ENCODE results near the gene ERBB4. TPM values are rescaled to one million over a fixed set of nuclear protein-coding genes. Genes with fewer than 3 reads are reported as not detected.

Gene ERBB4
- total RNA-seq, 1 donor from 2014 or later: 1.2 TPM

- H3K36me3 ChIP-seq (ENCODE audit: insufficient read depth, low read length): no peaks in the 10 kb centered on the region
- Mint-ChIP-seq H3K4me3 (ENCODE audit: unreplicated experiment) (no peak overlapping the region), H3K4me1 (ENCODE audit: low read depth, unreplicated experiment) (no peaks in the 10 kb centered on the region), H3K27me3 (ENCODE audit: low read depth, unreplicated experiment) (no peaks in the 10 kb centered on the region), H3K9me3 (ENCODE audit: unreplicated experiment) (no peaks in the 10 kb centered on the region), H3K36me3 (ENCODE audit: low read depth, unreplicated experiment) (no peaks in the 10 kb centered on the region), H3K27ac (ENCODE audit: unreplicated experiment) (no peak overlapping the region)
- no peak overlapping the region for H3K27ac ChIP-seq (ENCODE audit: low read depth, low read length)
- DNase-seq (ENCODE audit: low read depth) (no peak), FAIRE-seq (no peak)
- H3K9ac ChIP-seq (ENCODE audit: low read length): no peak overlapping the region
- H3K4me2 ChIP-seq (ENCODE audit: low read length): no peak overlapping the region
- H3K9me3 ChIP-seq (ENCODE audit: insufficient read depth, low read depth, low read length): no peaks in the 10 kb centered on the region
- H3K79me2 ChIP-seq (ENCODE audit: insufficient read depth, low read length): no peaks in the 10 kb centered on the region
- H3K27me3 ChIP-seq (ENCODE audit: insufficient read depth, low read length): no peaks in the 10 kb centered on the region
- no peak overlapping the region for H3K4me3 ChIP-seq (ENCODE audit: insufficient read depth, low read depth, low read length)
- H2AFZ ChIP-seq (ENCODE audit: low read depth, low read length): no peak overlapping the region
- TF ChIP-seq EZH2 (IDR thresholded peaks at IDR 0.05; ENCODE audit: insufficient read depth, low read length): no peak
- no peak for TF ChIP-seq CTCF (IDR thresholded peaks at IDR 0.05; ENCODE audit: insufficient read depth, low read depth, low read length)
- H3K4me1 ChIP-seq (ENCODE audit: insufficient read depth, low read length): no peaks in the 10 kb centered on the region
- no peaks in the 10 kb centered on the region for H4K20me1 ChIP-seq (ENCODE audit: insufficient read depth, low read length)
Observed at GRCh38 chr2:212528106-212528856, 10.3 kb downstream of the ERBB4 start.

- Histone ChIP-seq H3K27ac (ENCODE audit: low read depth, low read length) (no peak overlapping the region), H3K4me3 (ENCODE audit: insufficient read depth, low read depth, low read length) (no peak overlapping the region), H3K36me3 (ENCODE audit: insufficient read depth, low read length) (no peaks in the 10 kb centered on the region), H3K4me1 (ENCODE audit: insufficient read depth, low read length) (no peaks in the 10 kb centered on the region), H3K79me2 (ENCODE audit: insufficient read depth, low read length) (no peaks in the 10 kb centered on the region), H3K27me3 (ENCODE audit: insufficient read depth, low read length) (no peaks in the 10 kb centered on the region), H3K9ac (ENCODE audit: low read length) (no peak overlapping the region), H3K4me2 (ENCODE audit: low read length) (no peak overlapping the region), H4K20me1 (ENCODE audit: insufficient read depth, low read length) (no peaks in the 10 kb centered on the region), H2AFZ (ENCODE audit: low read depth, low read length) (no peak overlapping the region), H3K9me3 (ENCODE audit: insufficient read depth, low read depth, low read length) (no peaks in the 10 kb centered on the region)
- no peaks in the 10 kb centered on the region for H3K27me3 Mint-ChIP-seq (ENCODE audit: low read depth, unreplicated experiment)
- no peaks in the 10 kb centered on the region for H3K9me3 Mint-ChIP-seq (ENCODE audit: unreplicated experiment)
- FAIRE-seq (no peak), DNase-seq (ENCODE audit: low read depth) (no peak)
- H3K27ac Mint-ChIP-seq (ENCODE audit: unreplicated experiment): no peak overlapping the region
- no peak for TF ChIP-seq CTCF (IDR thresholded peaks at IDR 0.05; ENCODE audit: insufficient read depth, low read depth, low read length)
- TF ChIP-seq EZH2 (IDR thresholded peaks at IDR 0.05; ENCODE audit: insufficient read depth, low read length): no peak
- no peaks in the 10 kb centered on the region for H3K36me3 Mint-ChIP-seq (ENCODE audit: low read depth, unreplicated experiment)
- H3K4me3 Mint-ChIP-seq (ENCODE audit: unreplicated experiment): no peak overlapping the region
- H3K4me1 Mint-ChIP-seq (ENCODE audit: low read depth, unreplicated experiment): no peaks in the 10 kb centered on the region
Observed at GRCh38 chr2:212526059-212526458, 12.5 kb downstream of the ERBB4 start.

- H3K27me3 ChIP-seq (ENCODE audit: insufficient read depth, low read length): no peaks in the 10 kb centered on the region
- FAIRE-seq: no peak
Observed at GRCh38 chr2:212523756-212524155, 14.8 kb downstream of the ERBB4 start.

More at GRCh38 chr2:212523756-212524155, 14.8 kb downstream of the ERBB4 start:
- Histone ChIP-seq H4K20me1 (ENCODE audit: insufficient read depth, low read length) (no peaks in the 10 kb centered on the region), H3K4me3 (ENCODE audit: insufficient read depth, low read depth, low read length) (no peak overlapping the region), H3K79me2 (ENCODE audit: insufficient read depth, low read length) (no peaks in the 10 kb centered on the region), H2AFZ (ENCODE audit: low read depth, low read length) (no peak overlapping the region), H3K9me3 (ENCODE audit: insufficient read depth, low read depth, low read length) (no peaks in the 10 kb centered on the region), H3K9ac (ENCODE audit: low read length) (no peak overlapping the region), H3K4me2 (ENCODE audit: low read length) (no peak overlapping the region), H3K27ac (ENCODE audit: low read depth, low read length) (no peak overlapping the region), H3K4me1 (ENCODE audit: insufficient read depth, low read length) (no peaks in the 10 kb centered on the region), H3K36me3 (ENCODE audit: insufficient read depth, low read length) (no peaks in the 10 kb centered on the region)
- Mint-ChIP-seq H3K27ac (ENCODE audit: unreplicated experiment) (no peak overlapping the region), H3K36me3 (ENCODE audit: low read depth, unreplicated experiment) (no peaks in the 10 kb centered on the region), H3K4me1 (ENCODE audit: low read depth, unreplicated experiment) (no peaks in the 10 kb centered on the region), H3K9me3 (ENCODE audit: unreplicated experiment) (no peaks in the 10 kb centered on the region), H3K27me3 (ENCODE audit: low read depth, unreplicated experiment) (no peaks in the 10 kb centered on the region), H3K4me3 (ENCODE audit: unreplicated experiment) (no peak overlapping the region)
- DNase-seq (ENCODE audit: low read depth): no peak
- TF ChIP-seq EZH2 (IDR thresholded peaks at IDR 0.05; ENCODE audit: insufficient read depth, low read length) (no peak), CTCF (IDR thresholded peaks at IDR 0.05; ENCODE audit: insufficient read depth, low read depth, low read length) (no peak)

Data from astrocyte (in vitro differentiated cells and primary cell).